HepG2 (cell line): Measurements from ENCODE around the gene PPP1R13B. TPM values are rescaled to one million over a fixed set of nuclear protein-coding genes. Genes with fewer than 3 reads are reported as not detected.

Experiments used
- ATAC-seq: fragments of 200-7000 bp; cut with Tn5 transposase; 3 replicates; pipeline ENCODE4 v1.9.1; 2020; ENCODE audit warnings: mild to moderate bottlenecking, moderate library complexity
- BruUV-seq: library from RNA; stranded (reverse); fragments of 400-500 nt; replicated peaks from 2 replicates; lab custom pipeline; 2021; lab: Mats Ljungman, UMichigan
- CTCF ChIA-PET: fragments of 300-600 bp; formaldehyde crosslinking; extraction: SDS; loops from one replicate; lab custom pipeline; 2021; ENCODE audit warnings: low total read pairs, inconsistent platforms, low intra/inter-chr PET ratio; lab: Yijun Ruan, JAX
- POLR2A ChIA-PET: fragments of 350-600 bp; sonication (Branson Sonifier 250); formaldehyde crosslinking; loops from one replicate; lab custom pipeline; 2020; ENCODE audit warnings: antibody characterized with exemption, inconsistent platforms; lab: Yijun Ruan, JAX
- DNase-seq: peaks from one replicate; pipeline ENCODE4 v3.0.0-alpha.2; 2015; ENCODE audit warnings: low spot score
- FAIRE-seq: peaks from 3 replicates; lab custom pipeline; 2011; peaks lifted over from hg19 to GRCh38; lab: Jason Lieb, UNC
- H2AFZ ChIP-seq: one replicate; pipeline ENCODE4 v1.6.1; 2011; ENCODE audit warnings: low read length, inconsistent platforms
- H3K27ac ChIP-seq: fragments of 300-600 bp; 3 replicates; pipeline ENCODE4 v1.8.0; 2011; ENCODE audit warnings: mixed run types, mild to moderate bottlenecking, mixed read lengths, low read length, inconsistent platforms; ENCODE audit not compliant: insufficient read depth; ENCODE audit errors: extremely low read length
- H3K27me3 ChIP-seq, 2 experiments: fragments of 200-600 bp in 1 of 2; 2 replicates in 1 of 2; 3 replicates in 1 of 2; pipeline versions ENCODE4 v1.6.0 to v1.8.0; 2011; ENCODE audit warnings: low read length in 2 of 2, mild to moderate bottlenecking in 2 of 2, moderate library complexity in 2 of 2, inconsistent platforms in 1 of 2; ENCODE audit not compliant: insufficient read depth in 2 of 2, control insufficient read depth in 1 of 2
- H3K36me3 ChIP-seq, 2 experiments: fragments of 200-600 bp in 1 of 2; replicated peaks in 1 of 2; 2 replicates in 1 of 2; 3 replicates in 1 of 2; pipeline versions ENCODE4 v1.5.1 to v1.8.0; 2011; ENCODE audit warnings: low read length in 2 of 2, inconsistent platforms in 1 of 2; ENCODE audit not compliant: insufficient read depth in 2 of 2, control insufficient read depth in 1 of 2
- H3K4me1 ChIP-seq: 2 replicates; pipeline ENCODE4 v1.5.1; 2012; ENCODE audit warnings: low read length, inconsistent platforms; ENCODE audit not compliant: insufficient read depth
- H3K4me2 ChIP-seq: 2 replicates; pipeline ENCODE4 v1.6.0; 2011; ENCODE audit warnings: low read depth, low read length, inconsistent platforms
- H3K4me3 ChIP-seq, 3 experiments: fragments of 200-600 bp in 1 of 3; sonication (generic), shearing (Covaris generic) in 1 of 3; replicated peaks in 1 of 3; 2 replicates each; pipeline ENCODE4 v1.5.1; 2011 to 2016; ENCODE audit warnings: low read length in 3 of 3, inconsistent platforms in 2 of 3, low read depth in 2 of 3, mild to moderate bottlenecking in 2 of 3, control low read depth in 1 of 3, mixed read lengths in 1 of 3; ENCODE audit not compliant: insufficient read depth in 1 of 3
- H3K79me2 ChIP-seq: one replicate; pipeline ENCODE4 v1.6.1; 2011; ENCODE audit warnings: low read length, inconsistent platforms; ENCODE audit not compliant: insufficient read depth
- H3K9ac ChIP-seq: 2 replicates; pipeline ENCODE4 v1.6.0; 2011; ENCODE audit warnings: mild to moderate bottlenecking, low read depth, low read length, inconsistent platforms; ENCODE audit not compliant: insufficient read depth
- H3K9me3 ChIP-seq: 2 replicates; pipeline ENCODE4 v1.5.1; 2012; ENCODE audit warnings: mild to moderate bottlenecking, low read length
- H4K20me1 ChIP-seq: 2 replicates; pipeline ENCODE4 v1.6.0; 2011; ENCODE audit warnings: inconsistent platforms, mild to moderate bottlenecking, low read length, moderate library complexity; ENCODE audit not compliant: insufficient read depth
- HDAC1 ChIP-seq: sonication (generic); formaldehyde crosslinking; IDR thresholded peaks from 2 replicates; pipeline ENCODE4 v1.5.1; 2020; ENCODE audit warnings: mild to moderate bottlenecking, missing genetic modification reagents
- HMGXB4 ChIP-seq, 2 experiments: sonication (generic) in 1 of 2; formaldehyde crosslinking in 1 of 2; IDR thresholded peaks; 2 replicates each; pipeline versions ENCODE4 v1.4.0 to v1.6.1; 2018 to 2020; ENCODE audit warnings: missing genetic modification reagents in 2 of 2, borderline replicate concordance in 1 of 2, low read depth in 1 of 2, mild to moderate bottlenecking in 1 of 2, missing biosample characterization in 1 of 2
- MAFK ChIP-seq, 2 experiments: IDR thresholded peaks in 1 of 2; conservative IDR thresholded peaks in 1 of 2; 2 replicates each; pipeline ENCODE4 v1.6.1; 2011; ENCODE audit warnings: improper control_type of control experiment in 2 of 2, low read length in 2 of 2
- PAXIP1 ChIP-seq: sonication (generic); formaldehyde crosslinking; conservative IDR thresholded peaks from 2 replicates; pipeline ENCODE4 v1.4.0; 2020; ENCODE audit warnings: mild to moderate bottlenecking, missing genetic modification reagents, moderate library complexity
- PHB2 ChIP-seq: fragments of 450-650 bp; IDR thresholded peaks from 2 replicates; pipeline ENCODE4 v1.6.1; 2018; ENCODE audit not compliant: partially characterized antibody
- SMAD3 ChIP-seq: sonication (generic); formaldehyde crosslinking; IDR thresholded peaks from 2 replicates; pipeline ENCODE4 v1.4.0; 2020; ENCODE audit warnings: missing genetic modification reagents
- SP4 ChIP-seq: sonication (generic); formaldehyde crosslinking; IDR thresholded peaks from 2 replicates; pipeline ENCODE4 v1.8.1; 2023; ENCODE audit warnings: mild to moderate bottlenecking, missing genetic modification reagents
- SRSF4 ChIP-seq: fragments of 200-400 bp; formaldehyde crosslinking; IDR thresholded peaks from one replicate; pipeline ENCODE4 v1.6.1; 2018; ENCODE audit warnings: mild to moderate bottlenecking, low read depth, low read length, moderate library complexity; ENCODE audit not compliant: poor library complexity, severe bottlenecking
- TEAD2 ChIP-seq: sonication (generic); formaldehyde crosslinking; IDR thresholded peaks from 2 replicates; pipeline ENCODE4 v1.9.0; 2021; ENCODE audit warnings: missing genetic modification reagents
- THAP7 ChIP-seq: sonication (generic); formaldehyde crosslinking; IDR thresholded peaks from 2 replicates; pipeline ENCODE4 v1.8.1; 2023; ENCODE audit warnings: mild to moderate bottlenecking, missing genetic modification reagents
- ZFP36 ChIP-seq: fragments of 150-350 bp; IDR thresholded peaks from 2 replicates; pipeline ENCODE4 v1.6.1; 2018; ENCODE audit warnings: borderline replicate concordance, low read length, low read depth; ENCODE audit not compliant: partially characterized antibody
- ZFYVE20 ChIP-seq: sonication (generic); formaldehyde crosslinking; IDR thresholded peaks from 2 replicates; pipeline ENCODE4 v1.8.0; 2023; ENCODE audit warnings: low read depth, mild to moderate bottlenecking, moderate library complexity, missing genetic modification reagents, borderline replicate concordance
- ZNF569 ChIP-seq: sonication (generic); formaldehyde crosslinking; IDR thresholded peaks from 2 replicates; pipeline ENCODE4 v1.5.0; 2020; ENCODE audit warnings: mild to moderate bottlenecking, missing genetic modification reagents, moderate library complexity, borderline replicate concordance
- ZNF782 ChIP-seq: sonication (generic); formaldehyde crosslinking; IDR thresholded peaks from 2 replicates; pipeline ENCODE4 v1.4.0; 2020; ENCODE audit warnings: missing genetic modification reagents, mild to moderate bottlenecking, borderline replicate concordance
- ZSCAN31 ChIP-seq: sonication (generic); formaldehyde crosslinking; IDR thresholded peaks from 2 replicates; pipeline ENCODE4 v1.5.0; 2020; ENCODE audit warnings: low read depth, mild to moderate bottlenecking, missing genetic modification reagents
- WGBS: methylation state at CpG from one replicate; pipeline ENCODE4 v1.1.6; 2017; ENCODE audit warnings: low lambda C conversion rate; 5-methylcytosine and 5-hydroxymethylcytosine counted together
- in situ Hi-C: cut with HindIII; loops from 2 replicates; pipeline ENCODE4 v1.10.0; 2017; ENCODE audit warnings: low pct_unique_long_range_greater_than_20kb; ENCODE audit not compliant: extremely low pct_ligation_motif_present
- intact Hi-C: fragments of 100-400 bp; cut with micrococcal nuclease; formaldehyde crosslinking; loops from one replicate; pipeline ENCODE4 v1.10.0; 2022; ENCODE audit not compliant: unreplicated experiment
- polyA plus RNA-seq, 8 experiments: library from polyadenylated mRNA; depleted of rRNA in 3 of 8; stranded (reverse) in 7 of 8; unstranded in 1 of 8; fragments of >200 nt; fragmentation: Illumina TruSeq in 4 of 8; extraction: Trizol in 4 of 8; gene quantifications; 2 replicates each; pipeline versions ENCODE4 v1.2.1 to v1.2.3, GENCODE V29; 2011 to 2016; ENCODE audit warnings: low read depth in 4 of 8, missing spikeins in 1 of 8, mixed read lengths in 1 of 8; ENCODE audit not compliant: insufficient read depth in 1 of 8
- total RNA-seq, 5 experiments: library from RNA; depleted of rRNA; stranded (reverse); fragments of >200 nt; fragmentation: Illumina TruSeq; extraction: Trizol; gene quantifications; 2 replicates each; pipeline ENCODE4 v1.2.3, GENCODE V29; 2016; ENCODE audit warnings: low read depth in 1 of 5

The PPP1R13B gene
- total and polyA plus RNA-seq, 2 of the 13 experiments (the other 11 are each of a cell fraction or from before 2014, with no cell fraction given) = 4.6 to 9.4 TPM

GRCh38 chr14:103855734-103856095, 8.3 kb upstream of the PPP1R13B start (continued):
- TF ChIP-seq HMGXB4 (CRISPR knock-in tag; IDR thresholded peaks at IDR 0.05; ENCODE audit: borderline replicate concordance in 1 of 2, low read depth in 1 of 2) (no peak), ZNF782 (no peak), ZSCAN31 (CRISPR knock-in tag) (no peak), SP4 (CRISPR knock-in tag) (no peak), HDAC1 (CRISPR knock-in tag) (no peak), TEAD2 (CRISPR knock-in tag) (no peak)

- peak overlapping the region; percentile 96 for H3K4me2 ChIP-seq
- H3K4me1 ChIP-seq = peaks cover 57% of the 10 kb centered on the region
- no TSS peak for BruUV-seq
- H3K9me3 ChIP-seq = no peaks in the 10 kb centered on the region
- no peaks in the 10 kb centered on the region for H4K20me1 ChIP-seq
- H3K36me3 ChIP-seq = no peaks in the 10 kb centered on the region
- peak overlapping the region; percentile 60 for H3K27ac ChIP-seq
- ATAC-seq = peak; percentile 86
- intact Hi-C loops (no loop called here), in situ Hi-C loops (no loop called here)
- no peaks in the 10 kb centered on the region for H3K79me2 ChIP-seq
- H2AFZ ChIP-seq = no peak overlapping the region
- POLR2A ChIA-PET = interaction anchor here (0.7 to 3.5 kb wide), 16 partner anchors 11 to 140 kb away, joined by 3 to 60 read pairs (median 4); partner anchors contain the start of genes XRCC3 and ZFYVE21
- FAIRE-seq = peak; percentile 42
- peak overlapping the region; percentile 53 to 74 (median 59) for H3K4me3 ChIP-seq
- CTCF ChIA-PET = no interaction called here
- 0 out of 5 replicates have a peak, but pooled peaks cover 0 to 4% of the 10 kb centered on the region in 2 experiments for H3K27me3 ChIP-seq
- 2% methylated on average over 16 of the region's 18 CpGs for WGBS
- DNase-seq = peak; percentile 55
- H3K9ac ChIP-seq = peak overlapping the region; percentile 78
- TF ChIP-seq SMAD3 (no peak), ZFYVE20 (CRISPR knock-in tag) (no peak), MAFK (conservative IDR thresholded peaks at IDR 0.05 in 1 of 2, IDR thresholded peaks at IDR 0.05 in 1 of 2; ENCODE audit: low read length in 2 of 2) (no peak), ZFP36 (no peak), THAP7 (CRISPR knock-in tag) (no peak; the same call in 1 of the 2 replicates), PAXIP1 (CRISPR knock-in tag) (peak; percentile 68), ZNF569 (CRISPR knock-in tag) (no peak), SRSF4 (no peak), PHB2 (no peak)
Observed at GRCh38 chr14:103854822-103855733, 7.7 kb upstream of the PPP1R13B start.
